K562 (cell line): ENCODE data around the gene BET1L. TPM values are rescaled to one million over a fixed set of nuclear protein-coding genes. Genes with fewer than 3 reads are reported as not detected.

Experiments used
- ATAC-seq: fragments of 200-7000 bp; cut with Tn5 transposase; 3 replicates; pipeline ENCODE4 v1.9.1; 2020; ENCODE audit warnings: moderate library complexity
- BruUV-seq: library from RNA; stranded (reverse); fragments of 400-500 nt; replicated peaks from 2 replicates; lab custom pipeline; 2021; lab: Mats Ljungman, UMichigan
- CTCF ChIA-PET: fragments of 300-600 bp; formaldehyde crosslinking; extraction: SDS; loops from one replicate; lab custom pipeline; 2021; ENCODE audit warnings: low intra/inter-chr PET ratio; lab: Yijun Ruan, JAX
- POLR2A ChIA-PET: fragments of 300-600, 350-650 bp; sonication (Branson Sonifier 250); formaldehyde crosslinking; extraction: SDS; loops from one replicate; lab custom pipeline; 2021; ENCODE audit warnings: antibody characterized with exemption, inconsistent platforms; lab: Yijun Ruan, JAX
- DNase-seq, 4 experiments: peaks; one replicate each; pipeline versions ENCODE4 v3.0.0 to v3.0.0-alpha.2; 2011 to 2018; ENCODE audit warnings: low spot score in 3 of 4, mixed read lengths in 3 of 4; ENCODE audit errors: extremely low read depth in 1 of 4
- FAIRE-seq: peaks from 2 replicates; lab custom pipeline; 2011; peaks lifted over from hg19 to GRCh38; lab: Jason Lieb, UNC
- H2AFZ ChIP-seq: 2 replicates; pipeline ENCODE4 v1.6.0; 2011; ENCODE audit warnings: low read depth, low read length, control low read depth, inconsistent platforms
- H3K27ac ChIP-seq: fragments of 200-600 bp; 3 replicates; pipeline ENCODE4 v1.8.0; 2011; ENCODE audit warnings: low read depth, mild to moderate bottlenecking, control low read depth, inconsistent platforms, low read length, moderate library complexity, mixed read lengths; ENCODE audit errors: extremely low read depth
- H3K27me3 ChIP-seq, 2 experiments: fragments of 300-600 bp in 1 of 2; 2 replicates in 1 of 2; 3 replicates in 1 of 2; pipeline versions ENCODE4 v1.6.0 to v1.8.0; 2011; ENCODE audit warnings: inconsistent platforms in 2 of 2, low read length in 2 of 2, mild to moderate bottlenecking in 1 of 2, mixed read lengths in 1 of 2, moderate library complexity in 1 of 2; ENCODE audit not compliant: control insufficient read depth in 2 of 2, insufficient read depth in 2 of 2
- H3K36me3 ChIP-seq: fragments of 300-600 bp; 3 replicates; pipeline ENCODE4 v1.8.0; 2011; ENCODE audit warnings: mild to moderate bottlenecking, low read length, inconsistent platforms; ENCODE audit not compliant: control insufficient read depth, insufficient read depth
- H3K4me1 ChIP-seq, 2 experiments: fragments of 200-600 bp in 1 of 2; replicated peaks in 1 of 2; 2 replicates in 1 of 2; 3 replicates in 1 of 2; pipeline versions ENCODE4 v1.5.1 to v1.8.0; 2011; ENCODE audit warnings: inconsistent platforms in 2 of 2, low read length in 2 of 2, mild to moderate bottlenecking in 1 of 2, mixed read lengths in 1 of 2, moderate library complexity in 1 of 2; ENCODE audit not compliant: control insufficient read depth in 2 of 2, insufficient read depth in 2 of 2
- H3K4me2 ChIP-seq: 2 replicates; pipeline ENCODE4 v1.6.1; 2011; ENCODE audit warnings: low read length, control low read depth, inconsistent platforms, mixed read lengths; ENCODE audit not compliant: insufficient read depth
- H3K4me3 ChIP-seq: fragments of 200-600 bp; sonication (generic), shearing (Covaris generic); 2 replicates; pipeline ENCODE4 v1.5.1; 2016; ENCODE audit warnings: control low read depth, inconsistent platforms
- H3K79me2 ChIP-seq: fragments of 200-600 bp; 3 replicates; pipeline ENCODE4 v1.8.0; 2011; ENCODE audit warnings: low read length, inconsistent platforms; ENCODE audit not compliant: control insufficient read depth, insufficient read depth
- H3K9ac ChIP-seq, 2 experiments: 2 replicates each; pipeline versions ENCODE4 v1.6.0 to v1.6.1; 2011; ENCODE audit warnings: low read depth in 2 of 2, low read length in 2 of 2, control low read depth in 1 of 2, inconsistent platforms in 1 of 2, mild to moderate bottlenecking in 1 of 2, mixed read lengths in 1 of 2; ENCODE audit not compliant: insufficient read depth in 1 of 2
- H3K9me1 ChIP-seq: one replicate; pipeline ENCODE4 v1.6.0; 2011; ENCODE audit warnings: inconsistent platforms, mild to moderate bottlenecking, low read length, moderate library complexity; ENCODE audit not compliant: control insufficient read depth, insufficient read depth
- H3K9me3 ChIP-seq: replicated peaks from 2 replicates; pipeline ENCODE4 v1.5.1; 2011; ENCODE audit warnings: low read depth, low read length, inconsistent platforms; ENCODE audit not compliant: control insufficient read depth, insufficient read depth
- H4K20me1 ChIP-seq: replicated peaks from 2 replicates; pipeline ENCODE4 v1.6.1; 2011; ENCODE audit warnings: low read length, inconsistent platforms, mixed read lengths; ENCODE audit not compliant: control insufficient read depth, insufficient read depth
- AFF4 ChIP-seq: sonication (generic); formaldehyde crosslinking; IDR thresholded peaks from 2 replicates; pipeline ENCODE4 v1.8.0; 2023; ENCODE audit warnings: mild to moderate bottlenecking, missing genetic modification reagents
- ERF ChIP-seq: fragments of 450-650 bp; formaldehyde crosslinking; IDR thresholded peaks from 2 replicates; pipeline ENCODE4 v1.4.0; 2020; ENCODE audit warnings: mild to moderate bottlenecking, mixed read lengths
- MTA2 ChIP-seq: fragments of 450-650 bp; IDR thresholded peaks from 2 replicates; pipeline ENCODE4 v1.6.1; 2016; ENCODE audit warnings: low read depth
- NFE2L1 ChIP-seq: fragments of 450-650 bp; IDR thresholded peaks from 2 replicates; pipeline ENCODE4 v1.6.1; 2016; ENCODE audit warnings: missing genetic modification characterization, low read depth, mild to moderate bottlenecking, missing compliant biosample characterization, moderate library complexity, borderline replicate concordance
- POLR2AphosphoS5 ChIP-seq: IDR thresholded peaks from 2 replicates; pipeline ENCODE4 v1.6.1; 2011; ENCODE audit warnings: mild to moderate bottlenecking, low read depth, low read length, moderate library complexity; ENCODE audit not compliant: control insufficient read depth, insufficient read depth
- RFX1 ChIP-seq: fragments of 450-650 bp; IDR thresholded peaks from 2 replicates; pipeline ENCODE4 v1.6.1; 2016; ENCODE audit warnings: mild to moderate bottlenecking, moderate library complexity
- SLC30A9 ChIP-seq: fragments of 250-450 bp; sonication (Bioruptor Pico); IDR thresholded peaks from 2 replicates; pipeline ENCODE4 v1.8.0; 2022; ENCODE audit warnings: mild to moderate bottlenecking, moderate library complexity
- SUPT5H ChIP-seq: fragments of 450-650 bp; IDR thresholded peaks from 2 replicates; pipeline ENCODE4 v1.6.1; 2016
- TRIM28 ChIP-seq: fragments of 450-650 bp; IDR thresholded peaks from 2 replicates; pipeline ENCODE4 v1.6.1; 2017
- ZNF212 ChIP-seq: fragments of 450-650 bp; formaldehyde crosslinking; IDR thresholded peaks from 2 replicates; pipeline ENCODE4 v1.4.0; 2020; ENCODE audit warnings: mild to moderate bottlenecking
- ZNF3 ChIP-seq: fragments of 250-450 bp; sonication (Bioruptor Pico); IDR thresholded peaks from 2 replicates; pipeline ENCODE4 v1.5.0; 2021; ENCODE audit warnings: mild to moderate bottlenecking, moderate library complexity
- ZNF518B ChIP-seq: fragments of 250-450 bp; sonication (Bioruptor Pico); IDR thresholded peaks from 2 replicates; pipeline ENCODE4 v1.5.0; 2021; ENCODE audit warnings: mild to moderate bottlenecking, moderate library complexity
- ZNF586 ChIP-seq: fragments of 450-650 bp; formaldehyde crosslinking; conservative IDR thresholded peaks from 2 replicates; pipeline ENCODE4 v1.4.0; 2020; ENCODE audit warnings: mild to moderate bottlenecking, moderate library complexity
- ZNF644 ChIP-seq: fragments of 200-800 bp; sonication (Bioruptor generic); IDR thresholded peaks from 2 replicates; pipeline ENCODE4 v1.6.1; 2016; ENCODE audit warnings: low read depth, missing genetic modification characterization, missing compliant biosample characterization
- ZNF699 ChIP-seq: fragments of 250-450 bp; sonication (Bioruptor Pico); IDR thresholded peaks from 2 replicates; pipeline ENCODE4 v1.8.0; 2021; ENCODE audit warnings: mild to moderate bottlenecking, moderate library complexity; ENCODE audit not compliant: insufficient replicate concordance
- WGBS: fragments of 100-300 bp; shearing (Covaris generic); methylation state at CpG from one replicate; pipeline ENCODE4 v1.1.6; 2016; ENCODE audit warnings: low coverage, mixed read lengths; ENCODE audit not compliant: insufficient coverage; ENCODE audit errors: missing lambda C conversion rate; 5-methylcytosine and 5-hydroxymethylcytosine counted together
- in situ Hi-C: fragments of 300-500 bp; cut with MboI; formaldehyde crosslinking; loops from 4 replicates; pipeline ENCODE4 v1.15.0; 2018; ENCODE audit warnings: inconsistent platforms, mixed read lengths
- intact Hi-C: fragments of 100-400 bp; cut with micrococcal nuclease; formaldehyde crosslinking; loops from 2 replicates; pipeline ENCODE4 v1.14.2; 2022
- polyA plus RNA-seq, 8 experiments: library from polyadenylated mRNA; depleted of rRNA in 4 of 8; stranded (reverse) in 5 of 8; unstranded in 3 of 8; fragments of >200 nt; fragmentation: Nextera tagmentation in 2 of 8; fragmentation: Illumina TruSeq in 1 of 8; extraction: Ambion mirVana in 2 of 8; extraction: Trizol in 1 of 8; gene quantifications; 2 replicates each; pipeline versions ENCODE4 v1.2.1 to v1.2.3, GENCODE V29; 2011 to 2014; ENCODE audit warnings: inconsistent platforms in 1 of 8, missing spikeins in 1 of 8
- total RNA-seq, 7 experiments: library from RNA; depleted of rRNA in 6 of 7; stranded (reverse); fragments of >200 nt in 6 of 7; fragmentation: Illumina TruSeq in 2 of 7; extraction: Trizol in 2 of 7; gene quantifications; 2 replicates each; pipeline versions ENCODE4 v1.2.1 to v1.2.3, GENCODE V29; 2011 to 2021; ENCODE audit warnings: low replicate concordance in 1 of 7

BET1L gene
- total and polyA plus RNA-seq, 9 of the 15 experiments (the other 6 are each of a cell fraction or from before 2014, with no cell fraction given) = 9.9 to 69.1 (median 19.9) TPM

GRCh38 chr11:230431-230830, 23.2 kb upstream of the BET1L start:
- intact Hi-C loops = no loop called here
- no peak overlapping the region for H3K4me3 ChIP-seq
- TF ChIP-seq ZNF699 (CRISPR knock-in tag) = no peak
- no peak for TF ChIP-seq POLR2AphosphoS5
- no peak for TF ChIP-seq MTA2
- TF ChIP-seq AFF4 (CRISPR knock-in tag) = no peak
- TF ChIP-seq TRIM28 = no peak
- no peak for TF ChIP-seq ERF (CRISPR knock-in tag)
- no peak for TF ChIP-seq SLC30A9
- no peak for TF ChIP-seq RFX1
- TF ChIP-seq ZNF644 = no peak
- TF ChIP-seq SUPT5H = no peak
- TF ChIP-seq ZNF518B (CRISPR knock-in tag) = no peak
- TF ChIP-seq ZNF586 (CRISPR knock-in tag) = no peak
- TF ChIP-seq NFE2L1 (tag) = no peak
- TF ChIP-seq ZNF212 (CRISPR knock-in tag) = no peak
- no peak for TF ChIP-seq ZNF3 (CRISPR knock-in tag)
- TF ChIP-seq, all 486 proteins: peak for 0
- Histone ChIP-seq H3K4me2 (no peak overlapping the region), H4K20me1 (no peaks in the 10 kb centered on the region), H3K9me1 (no peaks in the 10 kb centered on the region), H3K27ac (no peak overlapping the region), H3K79me2 (peaks cover 6% of the 10 kb centered on the region), H3K36me3 (peaks cover 12% of the 10 kb centered on the region; the same call in 2 of the 3 replicates), H3K27me3 (no peaks in the 10 kb centered on the region), H3K9ac (0 out of 4 replicates have a peak overlapping the region, but pooled peaks of 1 of the 2 experiments have one; percentile 13), H2AFZ (no peak overlapping the region), H3K9me3 (no peaks in the 10 kb centered on the region; the same call in 1 of the 2 replicates), H3K4me1 (peaks cover 7 to 9% of the 10 kb centered on the region in 2 experiments; a peak in 4 of 5 replicates)
- no peak for DNase-seq
- POLR2A ChIA-PET = interaction anchor here (1.0 to 1.6 kb wide), 3 partner anchors 14 to 23 kb away, joined by 3 read pairs; partner anchors contain the start of genes BET1L and RIC8A
- no TSS peak for BruUV-seq
- CTCF ChIA-PET = no interaction called here
- FAIRE-seq = no peak
- 88% methylated on average over 10 of the region's 10 CpGs for WGBS
- in situ Hi-C loops = no loop called here
- no peak for ATAC-seq
